Measurements from ENCODE around the gene CGB3.
"Not testable (repeated sequence)": the region's sequence is repeated elsewhere in the genome, so short reads cannot be mapped to it uniquely, and the experiment has no call there.

CGB3 gene

GRCh38 chr19:49022116-49022515 lies 2.0 kb downstream of the CGB3 start:
- no peak overlapping the region for H2AFZ ChIP-seq (ENCODE audit: low read length, unreplicated experiment)
- no peaks in the 10 kb centered on the region for H3K27me3 ChIP-seq (ENCODE audit: insufficient read depth, low read length)

GRCh38 chr19:49020931-49021895 lies 2.9 kb downstream of the CGB3 start:
- Histone ChIP-seq H3K79me2 (ENCODE audit: control insufficient read depth, insufficient read depth, low read length, unreplicated experiment) (no peaks in the 10 kb centered on the region), H3K27me3 (ENCODE audit: insufficient read depth, low read length) (no peaks in the 10 kb centered on the region), H3K27ac (ENCODE audit: low read depth, low read length) (no peak overlapping the region), H3K36me3 (ENCODE audit: insufficient read depth, low read length) (no peaks in the 10 kb centered on the region), H3K4me1 (ENCODE audit: control insufficient read depth, insufficient read depth, low read length, unreplicated experiment) (no peaks in the 10 kb centered on the region), H3K4me3 (ENCODE audit: low read depth, low read length) (no peak overlapping the region), H2AFZ (ENCODE audit: low read length, unreplicated experiment) (no peak overlapping the region)

More at GRCh38 chr19:49022116-49022515, 2.0 kb downstream of the CGB3 start:
- no peaks in the 10 kb centered on the region for H3K36me3 ChIP-seq (ENCODE audit: insufficient read depth, low read length)
- no peak overlapping the region for H3K4me3 ChIP-seq (ENCODE audit: low read depth, low read length)
- H3K4me1 ChIP-seq (ENCODE audit: control insufficient read depth, insufficient read depth, low read length, unreplicated experiment), result no peaks in the 10 kb centered on the region
- H3K27ac ChIP-seq (ENCODE audit: low read depth, low read length), result no peak overlapping the region
- H3K79me2 ChIP-seq (ENCODE audit: control insufficient read depth, insufficient read depth, low read length, unreplicated experiment), result no peaks in the 10 kb centered on the region

GRCh38 chr19:49020342-49020741 lies 3.8 kb downstream of the CGB3 start:
- H3K4me1 ChIP-seq (ENCODE audit: control insufficient read depth, insufficient read depth, low read length, unreplicated experiment), result no peaks in the 10 kb centered on the region
- H3K36me3 ChIP-seq (ENCODE audit: insufficient read depth, low read length), result no peaks in the 10 kb centered on the region
- H3K27ac ChIP-seq (ENCODE audit: low read depth, low read length), result no peak overlapping the region
- H3K79me2 ChIP-seq (ENCODE audit: control insufficient read depth, insufficient read depth, low read length, unreplicated experiment), result no peaks in the 10 kb centered on the region
- H3K27me3 ChIP-seq (ENCODE audit: insufficient read depth, low read length), result no peaks in the 10 kb centered on the region
- H2AFZ ChIP-seq (ENCODE audit: low read length, unreplicated experiment), result no peak overlapping the region
- H3K4me3 ChIP-seq (ENCODE audit: low read depth, low read length), result no peak overlapping the region

GRCh38 chr19:49019242-49019932 lies 4.7 kb downstream of the CGB3 start:
- Histone ChIP-seq H3K4me1 (ENCODE audit: control insufficient read depth, insufficient read depth, low read length, unreplicated experiment) (no peaks in the 10 kb centered on the region), H3K36me3 (ENCODE audit: insufficient read depth, low read length) (no peaks in the 10 kb centered on the region), H3K4me3 (ENCODE audit: low read depth, low read length) (peak overlapping the region; percentile 71), H3K27me3 (ENCODE audit: insufficient read depth, low read length) (no peaks in the 10 kb centered on the region), H3K79me2 (ENCODE audit: control insufficient read depth, insufficient read depth, low read length, unreplicated experiment) (no peaks in the 10 kb centered on the region), H2AFZ (ENCODE audit: low read length, unreplicated experiment) (peak overlapping the region; percentile 60), H3K27ac (ENCODE audit: low read depth, low read length) (no peak overlapping the region)

GRCh38 chr19:49018388-49019241 lies 5.5 kb downstream of the CGB3 start:
- not testable (repeated sequence) for H3K36me3 ChIP-seq (ENCODE audit: insufficient read depth, low read length); H3K27ac ChIP-seq (ENCODE audit: low read depth, low read length); H3K27me3 ChIP-seq (ENCODE audit: insufficient read depth, low read length); H3K79me2 ChIP-seq (ENCODE audit: control insufficient read depth, insufficient read depth, low read length, unreplicated experiment); H3K4me1 ChIP-seq (ENCODE audit: control insufficient read depth, insufficient read depth, low read length, unreplicated experiment)
- peak overlapping the region; percentile 71 for H3K4me3 ChIP-seq (ENCODE audit: low read depth, low read length)
- H2AFZ ChIP-seq (ENCODE audit: low read length, unreplicated experiment), result peak overlapping the region; percentile 60

GRCh38 chr19:49017666-49018351 lies 6.3 kb downstream of the CGB3 start:
- Histone ChIP-seq H3K79me2 (ENCODE audit: control insufficient read depth, insufficient read depth, low read length, unreplicated experiment) (no peaks in the 10 kb centered on the region), H3K36me3 (ENCODE audit: insufficient read depth, low read length) (no peaks in the 10 kb centered on the region), H3K27ac (ENCODE audit: low read depth, low read length) (no peak overlapping the region), H3K4me3 (ENCODE audit: low read depth, low read length) (peak overlapping the region; percentile 71), H3K4me1 (ENCODE audit: control insufficient read depth, insufficient read depth, low read length, unreplicated experiment) (no peaks in the 10 kb centered on the region), H3K27me3 (ENCODE audit: insufficient read depth, low read length) (no peaks in the 10 kb centered on the region), H2AFZ (ENCODE audit: low read length, unreplicated experiment) (no peak overlapping the region)

- Histone ChIP-seq H3K4me3 (ENCODE audit: low read depth, low read length) (peak within 1 kb of the TSS; percentile 71), H3K36me3 (ENCODE audit: insufficient read depth, low read length) (no peaks in the 10 kb centered on the region), H2AFZ (ENCODE audit: low read length, unreplicated experiment) (no peak within 1 kb of the TSS), H3K27me3 (ENCODE audit: insufficient read depth, low read length) (no peaks in the 10 kb centered on the region), H3K79me2 (ENCODE audit: control insufficient read depth, insufficient read depth, low read length, unreplicated experiment) (no peaks in the 10 kb centered on the region), H3K4me1 (ENCODE audit: control insufficient read depth, insufficient read depth, low read length, unreplicated experiment) (no peaks in the 10 kb centered on the region), H3K27ac (ENCODE audit: low read depth, low read length) (no peak within 1 kb of the TSS)
These were observed 7.0 kb downstream of the CGB3 start, which contains the start of gene LHB for GRCh38 chr19:49017041-49017665. LHB (minus strand) TSS chr19:49017091; CDS start chr19:49017081, 10 bp downstream.

- Histone ChIP-seq H3K36me3 (ENCODE audit: insufficient read depth, low read length) (no peaks in the 10 kb centered on the region), H2AFZ (ENCODE audit: low read length, unreplicated experiment) (no peak overlapping the region), H3K27ac (ENCODE audit: low read depth, low read length) (no peak overlapping the region), H3K4me3 (ENCODE audit: low read depth, low read length) (no peak overlapping the region), H3K4me1 (ENCODE audit: control insufficient read depth, insufficient read depth, low read length, unreplicated experiment) (no peaks in the 10 kb centered on the region), H3K27me3 (ENCODE audit: insufficient read depth, low read length) (no peaks in the 10 kb centered on the region), H3K79me2 (ENCODE audit: control insufficient read depth, insufficient read depth, low read length, unreplicated experiment) (no peaks in the 10 kb centered on the region)
These were observed 7.9 kb downstream of the CGB3 start for GRCh38 chr19:49016067-49016839.

- no peaks in the 10 kb centered on the region for H3K27me3 ChIP-seq (ENCODE audit: insufficient read depth, low read length)
- H3K36me3 ChIP-seq (ENCODE audit: insufficient read depth, low read length), result no peaks in the 10 kb centered on the region
- H3K4me1 ChIP-seq (ENCODE audit: control insufficient read depth, insufficient read depth, low read length, unreplicated experiment), result no peaks in the 10 kb centered on the region
- H3K79me2 ChIP-seq (ENCODE audit: control insufficient read depth, insufficient read depth, low read length, unreplicated experiment), result no peaks in the 10 kb centered on the region
- H3K4me3 ChIP-seq (ENCODE audit: low read depth, low read length), result no peak overlapping the region
- no peak overlapping the region for H3K27ac ChIP-seq (ENCODE audit: low read depth, low read length)
- no peak overlapping the region for H2AFZ ChIP-seq (ENCODE audit: low read length, unreplicated experiment)
These were observed 9.3 kb downstream of the CGB3 start for GRCh38 chr19:49014870-49015255.
